ENCODE data around the gene SHISAL2A. TPM values are rescaled to one million over a fixed set of nuclear protein-coding genes. Genes with fewer than 3 reads are reported as not detected.

The SHISAL2A gene
- total and polyA plus RNA-seq, 2 of the 4 experiments (the other 2 are of a cell fraction) = not detected

GRCh38 chr1:52633291-52633754, 355 bp downstream of the SHISAL2A start:
- H2AK5ac ChIP-seq (ENCODE audit: low read depth, low read length) = no peak overlapping the region
- H2BK15ac ChIP-seq (ENCODE audit: low read depth, low read length) = no peak overlapping the region
- peak overlapping the region; percentile 29; the same call in 1 of the 2 replicates for H3K23ac ChIP-seq (ENCODE audit: low read depth, low read length)
- H3K18ac ChIP-seq (ENCODE audit: low read depth, low read length) = no peak overlapping the region
- H3K27ac ChIP-seq (ENCODE audit: insufficient read depth, low read length) = no peak overlapping the region
- peaks cover 62% of the 10 kb centered on the region for H3K27me3 ChIP-seq (ENCODE audit: control insufficient read depth, insufficient read depth, low read length)
- 0 out of 2 replicates have a peak, but pooled peaks cover 2% of the 10 kb centered on the region for H3K9me1 ChIP-seq (ENCODE audit: insufficient read depth, low read length)
- no peak overlapping the region for H3K4ac ChIP-seq (ENCODE audit: low read depth, low read length)
- H4K20me1 ChIP-seq (ENCODE audit: insufficient read depth, low read length) = no peaks in the 10 kb centered on the region; the same call in 1 of the 2 replicates
- peak overlapping the region; percentile 64; the same call in 1 of the 2 replicates for H3K4me2 ChIP-seq (ENCODE audit: low read depth, low read length)
- H3K9ac ChIP-seq (ENCODE audit: low read depth, low read length) = no peak overlapping the region
- H3K14ac ChIP-seq (replicated peaks; ENCODE audit: low read depth, low read length) = no peak overlapping the region
- H2AFZ ChIP-seq (replicated peaks; ENCODE audit: low read length, poor library complexity) = peak overlapping the region; percentile 87
- in situ Hi-C loops (cut with MboI; ENCODE audit: low sequenced_read_pairs) = no loop called here
- dilution Hi-C loops (cut with HindIII; ENCODE audit: low sequenced_read_pairs, unreplicated experiment) = no loop called here
- DNase-seq = no peak
- H3K79me1 ChIP-seq (ENCODE audit: low read depth in 1 of 2, low read length in 2 of 2) = no peaks in the 10 kb centered on the region
- H4K5ac ChIP-seq (ENCODE audit: low read depth, low read length) = no peak overlapping the region
- no peak overlapping the region for H2BK20ac ChIP-seq (ENCODE audit: low read depth, low read length)
- ATAC-seq (ENCODE audit: low read depth) = no peak
- no peak overlapping the region for H2BK120ac ChIP-seq (ENCODE audit: low read depth, low read length)
- H2AK9ac ChIP-seq (replicated peaks; ENCODE audit: low read depth, low read length, poor library complexity) = peak overlapping the region; percentile 59
- no peak overlapping the region for H3K56ac ChIP-seq (ENCODE audit: extremely low read depth, insufficient read depth, low read length)
- H4K8ac ChIP-seq (ENCODE audit: low read depth in 2 of 2, low read length in 2 of 2) = no peak overlapping the region
- TF ChIP-seq POLR2A (IDR thresholded peaks at IDR 0.05; ENCODE audit: low read depth, low read length) = no peak
- no peak for TF ChIP-seq SMC3 (IDR thresholded peaks at IDR 0.05; ENCODE audit: low read depth, low read length)
- TF ChIP-seq RCOR1 (IDR thresholded peaks at IDR 0.05; ENCODE audit: insufficient replicate concordance, low read length) = no peak
- no peak for TF ChIP-seq RFX5 (IDR thresholded peaks at IDR 0.05; ENCODE audit: low read depth, low read length)
- TF ChIP-seq CHD1 (IDR thresholded peaks at IDR 0.05; ENCODE audit: low read depth, low read length) = no peak
- TF ChIP-seq BHLHE40 (IDR thresholded peaks at IDR 0.05; ENCODE audit: low read depth, low read length) = no peak
- TF ChIP-seq MAFK (IDR thresholded peaks at IDR 0.05; ENCODE audit: low read depth, low read length) = no peak
- no peak for TF ChIP-seq MXI1 (IDR thresholded peaks at IDR 0.05; ENCODE audit: borderline replicate concordance, low read depth, low read length)
- TF ChIP-seq MAZ (IDR thresholded peaks at IDR 0.05; ENCODE audit: borderline replicate concordance, low read depth, low read length) = no peak
- TF ChIP-seq CEBPB (IDR thresholded peaks at IDR 0.05; ENCODE audit: low read depth, low read length) = no peak
- TF ChIP-seq RAD21 (IDR thresholded peaks at IDR 0.05; ENCODE audit: low read length) = no peak
- TF ChIP-seq NFE2L2 (IDR thresholded peaks at IDR 0.05; ENCODE audit: low read depth, low read length) = no peak
- TF ChIP-seq, protein P1, sequence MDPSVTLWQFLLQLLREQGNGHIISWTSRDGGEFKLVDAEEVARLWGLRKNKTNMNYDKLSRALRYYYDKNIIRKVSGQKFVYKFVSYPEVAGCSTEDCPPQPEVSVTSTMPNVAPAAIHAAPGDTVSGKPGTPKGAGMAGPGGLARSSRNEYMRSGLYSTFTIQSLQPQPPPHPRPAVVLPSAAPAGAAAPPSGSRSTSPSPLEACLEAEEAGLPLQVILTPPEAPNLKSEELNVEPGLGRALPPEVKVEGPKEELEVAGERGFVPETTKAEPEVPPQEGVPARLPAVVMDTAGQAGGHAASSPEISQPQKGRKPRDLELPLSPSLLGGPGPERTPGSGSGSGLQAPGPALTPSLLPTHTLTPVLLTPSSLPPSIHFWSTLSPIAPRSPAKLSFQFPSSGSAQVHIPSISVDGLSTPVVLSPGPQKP (IDR thresholded peaks at IDR 0.05; ENCODE audit: borderline replicate concordance, low read depth, low read length) = no peak
- TF ChIP-seq, protein P2, sequence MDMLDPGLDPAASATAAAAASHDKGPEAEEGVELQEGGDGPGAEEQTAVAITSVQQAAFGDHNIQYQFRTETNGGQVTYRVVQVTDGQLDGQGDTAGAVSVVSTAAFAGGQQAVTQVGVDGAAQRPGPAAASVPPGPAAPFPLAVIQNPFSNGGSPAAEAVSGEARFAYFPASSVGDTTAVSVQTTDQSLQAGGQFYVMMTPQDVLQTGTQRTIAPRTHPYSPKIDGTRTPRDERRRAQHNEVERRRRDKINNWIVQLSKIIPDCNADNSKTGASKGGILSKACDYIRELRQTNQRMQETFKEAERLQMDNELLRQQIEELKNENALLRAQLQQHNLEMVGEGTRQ (IDR thresholded peaks at IDR 0.05; ENCODE audit: low read depth, low read length) = no peak
- no peak for TF ChIP-seq FOS (IDR thresholded peaks at IDR 0.05; ENCODE audit: low read depth, low read length)
- no peak for TF ChIP-seq CTCF (conservative IDR thresholded peaks at IDR 0.05; ENCODE audit: low read depth, low read length)
- H3K36me3 ChIP-seq (ENCODE audit: control insufficient read depth, insufficient read depth, low read length) = no peaks in the 10 kb centered on the region
- 7% methylated on average over 34 of the region's 52 CpGs; no CpG with 5 or more reads in 1 of the 2 experiments for WGBS, 2 experiments (ENCODE audit: extremely low coverage in 2 of 2, insufficient read length in 1 of 2)
- H2BK5ac ChIP-seq (ENCODE audit: low read depth, low read length, poor library complexity, severe bottlenecking) = no peak overlapping the region
- peaks cover 5% of the 10 kb centered on the region for H3K4me1 ChIP-seq (ENCODE audit: control insufficient read depth, insufficient read depth, low read length)
- intact Hi-C loops (cut with micrococcal nuclease) = no loop called here
- no peak overlapping the region for H4K91ac ChIP-seq (ENCODE audit: insufficient read depth, low read depth, low read length)
- peak overlapping the region; percentile 44 for H3K4me3 ChIP-seq (ENCODE audit: insufficient read depth, low read depth, low read length)
- no TSS peak for BruUV-seq (replicated peaks)
- POLR2A ChIA-PET (ENCODE audit: unreplicated experiment) = no interaction called here
- CTCF ChIA-PET = no interaction called here
- peaks cover 7% of the 10 kb centered on the region; the same call in 1 of the 2 replicates for H3K9me3 ChIP-seq (ENCODE audit: control insufficient read depth, insufficient read depth, low read length)
